Heart left ventricle (tissue), 16 donors: ENCODE measurements around the gene VASN. TPM values are rescaled to one million over a fixed set of nuclear protein-coding genes. Genes with fewer than 3 reads are reported as not detected.
A peak's percentile ranks its signal among the peaks of the same experiment; 100 is the strongest.

Source experiments
- ATAC-seq, 4 donors: fragments of 200-7000 bp; cut with Tn5 transposase; one replicate each; pipeline ENCODE4 v1.9.1; 2020 to 2022; ENCODE audit warnings: moderate library complexity in 4 of 4, mild to moderate bottlenecking in 3 of 4, moderate number of reproducible peaks in 1 of 4
- DNase-seq, 5 donors: peaks; one replicate each; pipeline ENCODE4 v3.0.0-alpha.2; 2020
- H3K27ac ChIP-seq, 12 donors: fragments of 200-600 bp; sonication (generic) in 4 of 12; one replicate each; pipeline versions ENCODE4 v1.5.0 to v1.8.0; 2016 to 2022; ENCODE audit warnings: mild to moderate bottlenecking in 2 of 12
- H3K27me3 ChIP-seq, 9 donors: fragments of 200-600 bp; sonication (generic) in 2 of 9; one replicate each; pipeline versions ENCODE4 v1.5.1 to v1.8.0; 2016 to 2022; ENCODE audit warnings: mild to moderate bottlenecking in 3 of 9
- H3K36me3 ChIP-seq, 9 donors: fragments of 200-600 bp; sonication (generic) in 2 of 9; one replicate each; pipeline versions ENCODE4 v1.5.0 to v1.8.0; 2018 to 2022; ENCODE audit warnings: mild to moderate bottlenecking in 2 of 9
- H3K4me1 ChIP-seq, 12 donors: fragments of 200-600 bp; sonication (generic) in 4 of 12; one replicate each; pipeline versions ENCODE4 v1.5.0 to v1.8.0; 2016 to 2022; ENCODE audit warnings: mild to moderate bottlenecking in 3 of 12
- H3K4me3 ChIP-seq, 12 donors: fragments of 200-600 bp; sonication (generic) in 4 of 12; one replicate each; pipeline versions ENCODE4 v1.5.0 to v1.8.0; 2017 to 2022; ENCODE audit warnings: mild to moderate bottlenecking in 9 of 12, moderate library complexity in 4 of 12
- H3K9me3 ChIP-seq, 12 donors: fragments of 200-600 bp; sonication (generic) in 4 of 12; one replicate each; pipeline versions ENCODE4 v1.5.0 to v1.8.0; 2016 to 2022; ENCODE audit warnings: mild to moderate bottlenecking in 1 of 12
- CTCF ChIP-seq, 12 donors: fragments of 200-600 bp; sonication (generic) in 4 of 12; IDR thresholded peaks; one replicate each; pipeline versions ENCODE4 v1.5.0 to v1.8.0; 2018 to 2022; ENCODE audit warnings: antibody characterized with exemption in 12 of 12, mild to moderate bottlenecking in 5 of 12
- POLR2A ChIP-seq, 2 donors: fragments of 450-650 bp; IDR thresholded peaks; one replicate each; pipeline ENCODE4 v1.6.1; 2017; ENCODE audit warnings: antibody characterized with exemption in 2 of 2, mild to moderate bottlenecking in 2 of 2, moderate library complexity in 2 of 2
- WGBS, 4 donors: extraction: QIAGEN DNeasy Blood & Tissue Kit in 2 of 4; methylation state at CpG; one replicate each; pipeline versions ENCODE4 v1.1.5 to v1.1.7; 2013 to 2018; 5-methylcytosine and 5-hydroxymethylcytosine counted together
- intact Hi-C, 10 donors: fragments of 100-400 bp; cut with DNase I; formaldehyde crosslinking; loops; one replicate each; pipeline versions ENCODE4 v1.11.1 to v1.14.2; 2022
- polyA plus RNA-seq, 2 donors: library from polyadenylated mRNA; stranded (reverse); fragments of 200-250 nt; gene quantifications; one replicate each; pipeline ENCODE4 v1.2.3, GENCODE V29; 2013
- total RNA-seq, 9 donors: library from RNA; depleted of rRNA in 2 of 9; stranded (reverse); fragments of >200 nt in 2 of 9; fragmentation: NEBNext Ultra II Directional in 3 of 9; extraction: Animal tissue kit (Norgen Biotek cat#: 25700) in 3 of 9; gene quantifications; one replicate each; pipeline versions ENCODE4 v1.1.0 to v1.2.4, GENCODE V29; 2016 to 2023
- donor health status: ischemic (EF 13 %, LVEDD 7.1; RV severe dilation, severe dysfunction).
- donor health status: healthy with polysubstance abuse.
- donor health status: DM: no; HTN: yes; CAD: no.
- donor health status: DM: no; HTN: no; CAD: no.
- donor health status: ischemic (EF 25% LVEDD 6.9; RV normal size, moderate dysfunction).
- donor health status: ischemic (EF 25% LVEDD 5.7; RV mildly dilated, moderate dysfunction).
- donor health status: healthy.
- donor health status: DM: yes; HTN: yes; CAD: no.
- donor health status: ischemic (EF 35%, LVEDD 5.7; RV mildly dilated, moderate dysfunction).
- donor health status: nonischemic (EF 11% LVEDD 7.7; RV severe dilation, severe dysfunction).
- donor health status: DM: yes; HTN: yes; CAD: no.
- donor health status: PGD.
- donor health status: ischemic (EF 29% LVEDD 5.4; RV normal size, mild dysfunction).
- donor health status: nonischemic (EF 23%, LVEDD 6.1; RV moderate dilation, normal function).

The VASN gene
- total and polyA plus RNA-seq, 11 donors, result 3.8 to 20.0 (median 6.2) TPM

- Histone ChIP-seq H3K4me1 (peaks cover 0 to 69% (median 27%) of the 10 kb centered on the region in 12 donors), H3K9me3 (no peaks in the 10 kb centered on the region), H3K4me3 (peak overlapping the region in 1 of 12 donors; percentile 96), H3K27ac (peak overlapping the region in 1 of 12 donors; percentile 96), H3K27me3 (no peaks in the 10 kb centered on the region), H3K36me3 (peaks cover 0 to 40% (median 5%) of the 10 kb centered on the region in 9 donors)
- intact Hi-C loops, result no loop called here
- TF ChIP-seq POLR2A (IDR thresholded peaks at IDR 0.05) (no peak), CTCF (IDR thresholded peaks at IDR 0.05) (no peak)
- ATAC-seq (no peak), DNase-seq (no peak)
- WGBS, 4 donors, result 90 to 92% (median 91%) methylated on average over 7 of the region's 7 CpGs
Measured at GRCh38 chr16:4414187-4414917, 42.7 kb downstream of the VASN start.

- intact Hi-C loops, result no loop called here
- H3K27me3 ChIP-seq, result no peaks in the 10 kb centered on the region
- WGBS, 4 donors, result 3 to 7% (median 5%) methylated on average over 15 to 44 of the region's 44 CpGs
- TF ChIP-seq CTCF (IDR thresholded peaks at IDR 0.05), result no peak
- TF ChIP-seq POLR2A (IDR thresholded peaks at IDR 0.05), result peak in 1 of 2 donors; percentile 17
- no peaks in the 10 kb centered on the region for H3K9me3 ChIP-seq
- ATAC-seq (peak in 3 of 4 donors; percentile 17 to 42 (median 21)), DNase-seq (peak in 4 of 5 donors; percentile 51 to 80 (median 64))
- H3K36me3 ChIP-seq, result peaks cover 0 to 26% (median 3%) of the 10 kb centered on the region in 9 donors
- H3K27ac ChIP-seq, result peak overlapping the region; percentile 59 to 96 (median 82)
- H3K4me3 ChIP-seq, result peak overlapping the region; percentile 72 to 99 (median 96)
- peaks cover 0 to 66% (median 20%) of the 10 kb centered on the region in 12 donors for H3K4me1 ChIP-seq
Measured at GRCh38 chr16:4415538-4416199, 44.0 kb downstream of the VASN start.

GRCh38 chr16:4416200-4417032, 44.8 kb downstream of the VASN start, which contains the start of gene CORO7:
TSS of gene CORO7 (minus strand) at chr16:4416596. CDS start at chr16:4416518, 78 bp downstream.
- Histone ChIP-seq H3K36me3 (peaks cover 0 to 19% (median 3%) of the 10 kb centered on the region in 9 donors), H3K4me1 (peaks cover 0 to 66% (median 18%) of the 10 kb centered on the region in 12 donors), H3K9me3 (no peaks in the 10 kb centered on the region), H3K4me3 (peak within 1 kb of the TSS; percentile 72 to 99 (median 96)), H3K27ac (peak within 1 kb of the TSS; percentile 59 to 96 (median 82)), H3K27me3 (no peaks in the 10 kb centered on the region)
- 0 to 1% (median 1%) methylated on average over 41 to 92 of the region's 92 CpGs for WGBS, 4 donors
- DNase-seq (peak; percentile 98 to 99 (median 98)), ATAC-seq (peak; percentile 89 to 97 (median 96))
- TF ChIP-seq CTCF (IDR thresholded peaks at IDR 0.05) (peak in 1 of 12 donors; percentile 4), POLR2A (IDR thresholded peaks at IDR 0.05) (peak in 1 of 2 donors; percentile 79)
- intact Hi-C loops, result no loop called here
